ENCODE data around the gene F5.

F5 gene

DNA sequence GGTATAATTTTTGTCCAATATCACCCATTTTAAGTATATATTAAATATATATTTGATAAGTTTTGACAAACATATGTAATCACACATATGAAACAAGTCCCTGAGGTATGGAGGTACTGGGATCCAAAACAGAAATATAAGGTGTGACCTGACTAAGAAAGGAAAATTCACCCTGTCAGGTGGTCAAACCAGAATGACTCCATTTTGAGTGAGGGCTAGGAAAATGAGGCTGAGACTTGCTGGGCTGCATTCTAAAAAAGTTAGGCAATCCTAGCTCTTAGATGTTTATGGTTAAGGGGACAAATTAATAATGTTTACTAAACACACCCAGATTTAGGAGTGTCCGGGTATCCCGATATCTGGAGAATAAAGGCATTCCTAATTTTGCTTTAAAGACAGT lies 89.0 kb downstream of the F5 start:
- H2BK120ac ChIP-seq (ENCODE audit: low read depth, low read length) = no peak overlapping the region
- no peak overlapping the region for H3K4me3 ChIP-seq (ENCODE audit: insufficient read depth in 1 of 2, low read depth in 1 of 2, low read length in 2 of 2)
- H2BK5ac ChIP-seq (ENCODE audit: low read depth, low read length, poor library complexity, severe bottlenecking) = no peak overlapping the region
- no peaks in the 10 kb centered on the region for H3K36me3 ChIP-seq (ENCODE audit: control insufficient read depth in 1 of 2, insufficient read depth in 2 of 2, low read depth in 1 of 2, low read length in 2 of 2)
- H3K9me3 ChIP-seq (ENCODE audit: control insufficient read depth, low read length) = no peaks in the 10 kb centered on the region
- DNase-seq = no peak
- no peak overlapping the region for H3K4ac ChIP-seq (ENCODE audit: low read depth in 1 of 2, low read length in 2 of 2)
- H3K18ac ChIP-seq (ENCODE audit: low read depth in 1 of 2, low read length in 2 of 2) = no peak overlapping the region
- no peak overlapping the region for H3K14ac ChIP-seq (ENCODE audit: low read length in 2 of 2)
- H2BK12ac ChIP-seq (ENCODE audit: low read length in 2 of 2) = no peak overlapping the region
- no peak overlapping the region for H3K9ac ChIP-seq (ENCODE audit: low read length)
- H2BK15ac ChIP-seq (ENCODE audit: low read depth, poor library complexity, severe bottlenecking) = no peak overlapping the region
- H3K27ac ChIP-seq (ENCODE audit: low read length, poor library complexity, severe bottlenecking) = no peak overlapping the region
- H4K8ac ChIP-seq (ENCODE audit: low read length) = no peak overlapping the region
- H2AFZ ChIP-seq (ENCODE audit: low read depth, low read length) = no peak overlapping the region
- H3K23ac ChIP-seq (ENCODE audit: low read length in 2 of 2) = no peak overlapping the region
- no peaks in the 10 kb centered on the region for H3K79me1 ChIP-seq (replicated peaks; ENCODE audit: low read length, poor library complexity, severe bottlenecking)
- no CpG with 5 or more reads among the region's 2 CpGs for WGBS
- H3K4me2 ChIP-seq (ENCODE audit: low read length, poor library complexity, severe bottlenecking) = no peak overlapping the region
- no peaks in the 10 kb centered on the region for H3K27me3 ChIP-seq (ENCODE audit: control insufficient read depth in 1 of 2, insufficient read depth in 1 of 2, low read length in 2 of 2)
- no peak overlapping the region for H4K91ac ChIP-seq (ENCODE audit: low read length)
- no peak overlapping the region for H2AK5ac ChIP-seq (ENCODE audit: low read length, severe bottlenecking)
- H3K4me1 ChIP-seq (ENCODE audit: control insufficient read depth, insufficient read depth, low read depth, low read length) = no peaks in the 10 kb centered on the region

DNA sequence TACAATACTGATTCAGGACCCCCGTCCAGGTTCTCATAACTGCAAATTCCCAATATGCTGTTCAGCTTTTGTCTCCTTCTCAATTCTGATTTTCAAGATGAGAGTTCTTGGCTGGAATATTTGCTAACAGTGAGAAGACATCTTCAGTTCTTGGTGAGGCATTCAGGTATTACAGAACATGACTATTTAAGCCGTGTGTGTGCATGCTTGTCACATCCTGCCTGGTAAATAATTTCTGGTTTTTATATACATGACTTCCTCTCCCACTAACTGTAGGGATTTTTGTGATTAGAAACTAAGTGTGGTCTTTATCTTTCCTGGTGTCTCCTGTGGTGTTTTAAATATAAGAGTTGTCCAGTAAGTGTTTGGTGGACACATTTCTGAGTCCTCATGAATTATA lies 90.4 kb downstream of the F5 start:
- H3K14ac ChIP-seq (ENCODE audit: low read length in 2 of 2) = no peak overlapping the region
- WGBS = no CpG with 5 or more reads among the region's 2 CpGs
- H2BK15ac ChIP-seq (ENCODE audit: low read depth, poor library complexity, severe bottlenecking) = no peak overlapping the region

GRCh38 chr1:169495046-169495775 lies 91.1 kb downstream of the F5 start:
- Histone ChIP-seq H3K4me1 (ENCODE audit: control insufficient read depth, insufficient read depth, low read depth, low read length) (no peaks in the 10 kb centered on the region), H4K8ac (ENCODE audit: low read length) (peak overlapping the region; percentile 9), H3K27me3 (ENCODE audit: control insufficient read depth in 1 of 2, insufficient read depth in 1 of 2, low read length in 2 of 2) (no peaks in the 10 kb centered on the region), H2BK5ac (ENCODE audit: low read depth, low read length, poor library complexity, severe bottlenecking) (no peak overlapping the region), H3K18ac (ENCODE audit: low read depth in 1 of 2, low read length in 2 of 2) (no peak overlapping the region), H3K4me2 (ENCODE audit: low read length, poor library complexity, severe bottlenecking) (no peak overlapping the region), H3K14ac (ENCODE audit: low read length in 2 of 2) (no peak overlapping the region), H2AK5ac (ENCODE audit: low read length, severe bottlenecking) (no peak overlapping the region), H2AFZ (ENCODE audit: low read depth, low read length) (no peak overlapping the region), H3K36me3 (ENCODE audit: control insufficient read depth in 1 of 2, insufficient read depth in 2 of 2, low read depth in 1 of 2, low read length in 2 of 2) (no peaks in the 10 kb centered on the region), H3K4ac (ENCODE audit: low read depth in 1 of 2, low read length in 2 of 2) (no peak overlapping the region), H4K91ac (ENCODE audit: low read length) (no peak overlapping the region), H2BK15ac (ENCODE audit: low read depth, poor library complexity, severe bottlenecking) (no peak overlapping the region), H3K79me1 (replicated peaks; ENCODE audit: low read length, poor library complexity, severe bottlenecking) (no peaks in the 10 kb centered on the region), H3K23ac (ENCODE audit: low read length in 2 of 2) (no peak overlapping the region), H3K27ac (ENCODE audit: low read length, poor library complexity, severe bottlenecking) (no peak overlapping the region), H3K9me3 (ENCODE audit: control insufficient read depth, low read length) (no peaks in the 10 kb centered on the region), H3K4me3 (ENCODE audit: insufficient read depth in 1 of 2, low read depth in 1 of 2, low read length in 2 of 2) (no peak overlapping the region), H2BK120ac (ENCODE audit: low read depth, low read length) (no peak overlapping the region), H3K9ac (ENCODE audit: low read length) (peak overlapping the region; percentile 38), H2BK12ac (ENCODE audit: low read length in 2 of 2) (no peak overlapping the region)
- DNase-seq = peak; percentile 30

More for the DNA sequence above, 90.4 kb downstream of the F5 start:
- DNase-seq = no peak
- H3K18ac ChIP-seq (ENCODE audit: low read depth in 1 of 2, low read length in 2 of 2) = no peak overlapping the region
- no peak overlapping the region for H3K27ac ChIP-seq (ENCODE audit: low read length, poor library complexity, severe bottlenecking)
- H3K9ac ChIP-seq (ENCODE audit: low read length) = no peak overlapping the region
- no peak overlapping the region for H2BK120ac ChIP-seq (ENCODE audit: low read depth, low read length)
- no peaks in the 10 kb centered on the region for H3K79me1 ChIP-seq (replicated peaks; ENCODE audit: low read length, poor library complexity, severe bottlenecking)
- H3K4ac ChIP-seq (ENCODE audit: low read depth in 1 of 2, low read length in 2 of 2) = no peak overlapping the region
- H3K9me3 ChIP-seq (ENCODE audit: control insufficient read depth, low read length) = no peaks in the 10 kb centered on the region
- H3K4me1 ChIP-seq (ENCODE audit: control insufficient read depth, insufficient read depth, low read depth, low read length) = no peaks in the 10 kb centered on the region
- H3K36me3 ChIP-seq (ENCODE audit: control insufficient read depth in 1 of 2, insufficient read depth in 2 of 2, low read depth in 1 of 2, low read length in 2 of 2) = no peaks in the 10 kb centered on the region
- no peak overlapping the region for H2AFZ ChIP-seq (ENCODE audit: low read depth, low read length)
- H4K91ac ChIP-seq (ENCODE audit: low read length) = no peak overlapping the region
- H2AK5ac ChIP-seq (ENCODE audit: low read length, severe bottlenecking) = no peak overlapping the region
- no peak overlapping the region for H2BK5ac ChIP-seq (ENCODE audit: low read depth, low read length, poor library complexity, severe bottlenecking)
- no peak overlapping the region for H2BK12ac ChIP-seq (ENCODE audit: low read length in 2 of 2)
- H3K4me3 ChIP-seq (ENCODE audit: insufficient read depth in 1 of 2, low read depth in 1 of 2, low read length in 2 of 2) = no peak overlapping the region
- no peak overlapping the region for H3K4me2 ChIP-seq (ENCODE audit: low read length, poor library complexity, severe bottlenecking)
- H4K8ac ChIP-seq (ENCODE audit: low read length) = no peak overlapping the region
- no peaks in the 10 kb centered on the region for H3K27me3 ChIP-seq (ENCODE audit: control insufficient read depth in 1 of 2, insufficient read depth in 1 of 2, low read length in 2 of 2)
- H3K23ac ChIP-seq (ENCODE audit: low read length in 2 of 2) = no peak overlapping the region

DNA sequence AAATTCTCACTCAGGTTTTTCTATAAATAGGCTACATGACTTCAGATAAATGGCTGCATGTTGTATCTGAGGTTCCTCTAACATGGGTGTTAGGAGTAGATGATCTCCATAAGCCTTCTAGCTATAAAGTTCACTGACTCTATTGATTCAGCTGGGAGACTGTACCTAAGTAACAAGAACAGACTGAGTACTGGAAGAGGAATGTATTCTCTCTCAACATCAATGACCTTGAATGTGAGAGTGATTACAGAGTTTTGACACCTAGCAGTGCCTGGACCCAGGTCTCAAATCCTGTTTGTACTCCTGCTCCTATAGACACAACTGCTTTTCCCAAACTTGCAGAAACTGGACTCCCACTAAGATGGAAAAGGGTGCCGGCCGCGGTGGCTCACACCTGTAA lies 91.9 kb downstream of the F5 start:
- H3K36me3 ChIP-seq (ENCODE audit: control insufficient read depth in 1 of 2, insufficient read depth in 2 of 2, low read depth in 1 of 2, low read length in 2 of 2) = no peaks in the 10 kb centered on the region
- H3K18ac ChIP-seq (ENCODE audit: low read depth in 1 of 2, low read length in 2 of 2) = no peak overlapping the region
- no peak overlapping the region for H2AFZ ChIP-seq (ENCODE audit: low read depth, low read length)
- no peak overlapping the region for H2BK120ac ChIP-seq (ENCODE audit: low read depth, low read length)
- no peak overlapping the region for H3K4me2 ChIP-seq (ENCODE audit: low read length, poor library complexity, severe bottlenecking)
- H3K79me1 ChIP-seq (replicated peaks; ENCODE audit: low read length, poor library complexity, severe bottlenecking) = no peaks in the 10 kb centered on the region
- no peaks in the 10 kb centered on the region for H3K9me3 ChIP-seq (ENCODE audit: control insufficient read depth, low read length)
- no peak overlapping the region for H3K9ac ChIP-seq (ENCODE audit: low read length)
- H4K8ac ChIP-seq (ENCODE audit: low read length) = no peak overlapping the region
- no peak overlapping the region for H4K91ac ChIP-seq (ENCODE audit: low read length)
- no peak overlapping the region for H2BK15ac ChIP-seq (ENCODE audit: low read depth, poor library complexity, severe bottlenecking)
- H2BK12ac ChIP-seq (ENCODE audit: low read length in 2 of 2) = no peak overlapping the region
- H3K27me3 ChIP-seq (ENCODE audit: control insufficient read depth in 1 of 2, insufficient read depth in 1 of 2, low read length in 2 of 2) = no peaks in the 10 kb centered on the region
- 100% methylated on average over 3 of the region's 3 CpGs for WGBS
- H2BK5ac ChIP-seq (ENCODE audit: low read depth, low read length, poor library complexity, severe bottlenecking) = no peak overlapping the region
- H3K4me1 ChIP-seq (ENCODE audit: control insufficient read depth, insufficient read depth, low read depth, low read length) = no peaks in the 10 kb centered on the region
- no peak overlapping the region for H2AK5ac ChIP-seq (ENCODE audit: low read length, severe bottlenecking)
- H3K4me3 ChIP-seq (ENCODE audit: insufficient read depth in 1 of 2, low read depth in 1 of 2, low read length in 2 of 2) = no peak overlapping the region
- H3K14ac ChIP-seq (ENCODE audit: low read length in 2 of 2) = no peak overlapping the region
- no peak overlapping the region for H3K23ac ChIP-seq (ENCODE audit: low read length in 2 of 2)
- no peak overlapping the region for H3K4ac ChIP-seq (ENCODE audit: low read depth in 1 of 2, low read length in 2 of 2)
- no peak overlapping the region for H3K27ac ChIP-seq (ENCODE audit: low read length, poor library complexity, severe bottlenecking)
- no peak for DNase-seq
